Skeletal muscle satellite cell (primary cell): ENCODE measurements around the gene IRF1.

Source experiments
- H3K27me3 ChIP-seq: 2 replicates; pipeline ENCODE4 v1.7.0; 2013; ENCODE audit warnings: low read length; ENCODE audit not compliant: control insufficient read depth, insufficient read depth
- H3K36me3 ChIP-seq: 2 replicates; pipeline ENCODE4 v1.7.0; 2013; ENCODE audit warnings: mild to moderate bottlenecking, control low read depth, low read length; ENCODE audit not compliant: insufficient read depth
- H3K4me1 ChIP-seq: 2 replicates; pipeline ENCODE4 v1.7.0; 2013; ENCODE audit warnings: low read length; ENCODE audit not compliant: control insufficient read depth, insufficient read depth
- H3K4me2 ChIP-seq: 2 replicates; pipeline ENCODE4 v1.7.0; 2013; ENCODE audit warnings: mild to moderate bottlenecking, low read length
- H3K4me3 ChIP-seq: 2 replicates; pipeline ENCODE4 v1.7.0; 2013; ENCODE audit warnings: low read length
- H3K9ac ChIP-seq: 2 replicates; pipeline ENCODE4 v1.7.0; 2013; ENCODE audit warnings: mild to moderate bottlenecking, low read depth, low read length, moderate library complexity
- H3K9me3 ChIP-seq: replicated peaks from 2 replicates; pipeline ENCODE4 v1.7.0; 2013; ENCODE audit warnings: mild to moderate bottlenecking, control low read depth, low read length

Gene IRF1

GRCh38 chr5:132475987-132476875 lies 14.3 kb downstream of the IRF1 start:
- no peak overlapping the region for H3K4me3 ChIP-seq
- H3K4me2 ChIP-seq, result no peak overlapping the region
- no peaks in the 10 kb centered on the region for H3K4me1 ChIP-seq
- H3K9me3 ChIP-seq, result no peaks in the 10 kb centered on the region
- no peaks in the 10 kb centered on the region for H3K36me3 ChIP-seq
- H3K9ac ChIP-seq, result no peak overlapping the region
- no peaks in the 10 kb centered on the region for H3K27me3 ChIP-seq

GRCh38 chr5:132475497-132475882 lies 15.1 kb downstream of the IRF1 start:
- H3K36me3 ChIP-seq, result no peaks in the 10 kb centered on the region
- H3K4me2 ChIP-seq, result no peak overlapping the region
- H3K27me3 ChIP-seq, result no peaks in the 10 kb centered on the region
- H3K9ac ChIP-seq, result no peak overlapping the region
- H3K9me3 ChIP-seq, result no peaks in the 10 kb centered on the region
- no peaks in the 10 kb centered on the region for H3K4me1 ChIP-seq
- H3K4me3 ChIP-seq, result no peak overlapping the region

DNA sequence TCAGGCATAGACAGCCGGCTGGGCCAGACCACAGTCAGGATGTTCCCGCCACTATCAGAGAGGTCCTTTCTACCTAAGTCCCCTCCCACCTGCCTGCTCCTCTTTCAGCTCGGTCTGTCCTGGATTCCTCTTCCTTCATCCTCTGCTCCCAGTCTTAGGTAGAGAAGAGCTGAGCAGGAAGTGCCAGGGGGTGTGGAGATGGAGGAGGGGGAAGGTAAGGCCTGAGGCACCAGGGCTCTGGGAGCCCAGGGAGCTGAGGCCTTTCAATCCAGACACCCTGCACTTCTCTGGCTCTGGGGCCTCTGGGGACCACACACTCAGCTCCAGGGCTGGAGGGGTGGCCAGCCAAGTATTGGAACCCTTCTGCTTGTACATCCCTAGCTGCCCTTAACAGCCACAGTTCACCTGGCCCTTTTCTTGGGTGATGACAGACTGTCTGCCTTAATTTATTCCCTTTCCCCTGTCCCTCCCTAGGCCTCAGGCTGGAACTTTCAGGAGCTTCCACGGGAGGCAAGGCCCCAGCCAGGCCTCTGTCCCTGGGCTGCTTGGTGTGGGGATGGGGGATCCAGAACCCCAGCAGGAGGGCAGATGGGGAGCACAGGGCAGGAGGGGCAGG lies 15.6 kb downstream of the IRF1 start:
- no peaks in the 10 kb centered on the region for H3K9me3 ChIP-seq
- no peak overlapping the region for H3K4me2 ChIP-seq
- H3K4me1 ChIP-seq, result peaks cover 4% of the 10 kb centered on the region
- H3K36me3 ChIP-seq, result no peaks in the 10 kb centered on the region
- no peak overlapping the region for H3K9ac ChIP-seq
- no peak overlapping the region for H3K4me3 ChIP-seq
- H3K27me3 ChIP-seq, result no peaks in the 10 kb centered on the region

- H3K4me1 ChIP-seq, result peaks cover 11% of the 10 kb centered on the region
- H3K9me3 ChIP-seq, result no peaks in the 10 kb centered on the region
- no peak overlapping the region for H3K9ac ChIP-seq
- no peaks in the 10 kb centered on the region for H3K36me3 ChIP-seq
- no peak overlapping the region for H3K4me3 ChIP-seq
- no peak overlapping the region for H3K4me2 ChIP-seq
- H3K27me3 ChIP-seq, result no peaks in the 10 kb centered on the region
These were observed 16.3 kb downstream of the IRF1 start for GRCh38 chr5:132474131-132474723.

DNA sequence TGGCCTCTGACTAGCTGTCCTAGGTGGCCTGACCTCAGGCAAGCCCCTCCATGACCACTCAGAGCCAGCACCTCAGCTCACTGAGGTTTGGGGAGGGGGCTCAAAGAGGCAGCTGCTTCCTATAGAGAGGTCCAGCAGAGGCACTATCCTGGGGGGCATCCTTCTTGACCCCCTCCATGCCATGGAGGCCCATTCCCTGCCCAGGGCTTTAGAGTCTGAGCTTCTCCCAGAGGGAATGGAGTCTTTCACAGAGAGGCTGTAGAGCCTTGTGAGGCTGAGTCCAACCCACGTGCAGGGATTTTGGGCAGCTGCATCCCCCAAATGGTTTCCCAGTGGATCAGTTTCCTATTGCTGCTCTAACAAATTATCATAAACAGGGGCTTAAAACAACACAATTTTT lies 16.9 kb downstream of the IRF1 start:
- no peaks in the 10 kb centered on the region for H3K36me3 ChIP-seq
- H3K9me3 ChIP-seq, result no peaks in the 10 kb centered on the region
- peaks cover 17% of the 10 kb centered on the region for H3K4me1 ChIP-seq
- H3K27me3 ChIP-seq, result no peaks in the 10 kb centered on the region
- H3K4me2 ChIP-seq, result no peak overlapping the region
- no peak overlapping the region for H3K4me3 ChIP-seq
- no peak overlapping the region for H3K9ac ChIP-seq

DNA sequence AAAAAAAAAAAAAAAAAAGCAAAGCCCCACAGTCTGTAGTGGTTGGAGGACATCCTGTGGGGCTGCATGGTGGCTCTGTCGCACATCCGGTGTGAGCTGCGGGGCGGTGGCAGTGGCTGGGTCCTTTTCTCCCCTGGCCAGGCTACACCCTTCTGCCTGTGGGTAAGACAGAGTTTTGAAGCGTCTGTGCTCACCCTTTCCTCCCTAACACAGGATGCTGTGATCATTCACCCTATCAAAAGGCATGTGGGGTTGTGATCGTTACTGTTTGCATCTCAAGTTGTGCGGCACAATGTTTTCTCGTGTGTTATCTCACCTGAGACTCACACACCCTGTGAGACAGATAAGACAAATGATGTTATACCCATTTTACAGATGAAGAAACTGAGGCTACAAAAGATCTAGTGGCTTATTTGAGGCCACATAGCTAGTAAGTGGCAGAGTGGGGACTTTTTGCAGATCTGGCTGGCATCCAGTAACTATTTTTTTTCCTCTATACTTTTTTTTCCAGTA lies 17.5 kb downstream of the IRF1 start:
- Histone ChIP-seq H3K27me3 (no peaks in the 10 kb centered on the region), H3K4me2 (no peak overlapping the region), H3K4me1 (peaks cover 20% of the 10 kb centered on the region), H3K4me3 (no peak overlapping the region), H3K9me3 (no peaks in the 10 kb centered on the region), H3K9ac (no peak overlapping the region), H3K36me3 (no peaks in the 10 kb centered on the region)

DNA sequence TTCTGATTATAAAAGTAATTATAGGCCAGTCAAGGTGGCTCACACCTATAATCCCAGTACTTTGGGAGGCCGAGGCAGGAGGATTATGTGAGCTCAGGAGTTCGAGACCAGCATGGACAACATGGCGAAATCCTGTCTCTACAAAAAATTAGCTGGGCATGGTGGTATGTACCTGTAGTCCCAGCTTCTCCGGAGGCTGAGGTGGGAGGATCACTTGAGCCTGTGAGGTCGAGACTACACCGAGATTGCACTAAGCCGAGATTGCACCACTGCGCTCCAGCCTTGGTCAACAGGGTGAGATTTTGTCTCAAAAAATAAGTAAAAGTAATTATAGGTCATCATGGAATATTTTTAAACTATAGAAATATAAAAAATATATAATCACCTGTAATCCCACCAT lies 18.1 kb downstream of the IRF1 start:
- Histone ChIP-seq H3K4me3 (no peak overlapping the region), H3K9ac (no peak overlapping the region), H3K36me3 (no peaks in the 10 kb centered on the region), H3K9me3 (no peaks in the 10 kb centered on the region), H3K27me3 (no peaks in the 10 kb centered on the region), H3K4me2 (no peak overlapping the region), H3K4me1 (peaks cover 20% of the 10 kb centered on the region)

GRCh38 chr5:132471944-132472343 lies 18.6 kb downstream of the IRF1 start:
- Histone ChIP-seq H3K4me3 (no peak overlapping the region), H3K4me1 (peaks cover 22% of the 10 kb centered on the region), H3K9ac (no peak overlapping the region), H3K9me3 (no peaks in the 10 kb centered on the region), H3K4me2 (no peak overlapping the region), H3K36me3 (no peaks in the 10 kb centered on the region), H3K27me3 (no peaks in the 10 kb centered on the region)

GRCh38 chr5:132471151-132471907 lies 19.2 kb downstream of the IRF1 start:
- Histone ChIP-seq H3K4me1 (peaks cover 28% of the 10 kb centered on the region), H3K9ac (no peak overlapping the region), H3K9me3 (no peaks in the 10 kb centered on the region)

GRCh38 chr5:132470596-132470995 lies 20.0 kb downstream of the IRF1 start:
- no peaks in the 10 kb centered on the region for H3K27me3 ChIP-seq
- H3K4me1 ChIP-seq, result peaks cover 33% of the 10 kb centered on the region
- no peak overlapping the region for H3K4me2 ChIP-seq
- H3K36me3 ChIP-seq, result no peaks in the 10 kb centered on the region
- H3K4me3 ChIP-seq, result no peak overlapping the region
- no peaks in the 10 kb centered on the region for H3K9me3 ChIP-seq
- H3K9ac ChIP-seq, result no peak overlapping the region

More at GRCh38 chr5:132471151-132471907, 19.2 kb downstream of the IRF1 start:
- Histone ChIP-seq H3K4me3 (no peak overlapping the region), H3K27me3 (no peaks in the 10 kb centered on the region), H3K36me3 (no peaks in the 10 kb centered on the region), H3K4me2 (no peak overlapping the region)

GRCh38 chr5:132470010-132470392 lies 20.6 kb downstream of the IRF1 start:
- peak overlapping the region; percentile 3 for H3K9ac ChIP-seq
- H3K4me1 ChIP-seq, result peaks cover 39% of the 10 kb centered on the region
- no peaks in the 10 kb centered on the region for H3K27me3 ChIP-seq
- no peaks in the 10 kb centered on the region for H3K36me3 ChIP-seq
- H3K4me2 ChIP-seq, result no peak overlapping the region
- no peak overlapping the region for H3K4me3 ChIP-seq
- H3K9me3 ChIP-seq, result no peaks in the 10 kb centered on the region
